SU-DHL-6 (cell line): ENCODE results near the gene RAP1GAP2.
"Not testable (repeated sequence)": the region's sequence is repeated elsewhere in the genome, so short reads cannot be mapped to it uniquely, and the experiment has no call there.

Source experiments
- H2AFZ ChIP-seq: fragments of 200-600 bp; sonication (generic); 2 replicates; pipeline ENCODE4 v1.6.1; 2014; ENCODE audit warnings: low read depth, mild to moderate bottlenecking, moderate library complexity, mixed read lengths, antibody characterized with exemption, low read length; ENCODE audit not compliant: severe bottlenecking
- H3F3A ChIP-seq: fragments of 200-600 bp; shearing (Covaris generic); 2 replicates; pipeline ENCODE4 v1.6.0; 2016; ENCODE audit warnings: antibody characterized with exemption, mild to moderate bottlenecking; ENCODE audit not compliant: insufficient read depth
- H3K27ac ChIP-seq: fragments of 200-600 bp; sonication (generic); 2 replicates; pipeline ENCODE4 v1.5.1; 2016; ENCODE audit warnings: low read depth, mild to moderate bottlenecking, low read length, moderate library complexity, mixed read lengths
- H3K27me3 ChIP-seq: fragments of 200-600 bp; sonication (generic), shearing (Covaris generic); 2 replicates; pipeline ENCODE4 v1.6.0; 2014; ENCODE audit warnings: mild to moderate bottlenecking, low read length
- H3K36me3 ChIP-seq: fragments of 200-600 bp; sonication (generic); 2 replicates; pipeline ENCODE4 v1.6.1; 2014; ENCODE audit warnings: mild to moderate bottlenecking, low read length, mixed read lengths
- H3K4me2 ChIP-seq: fragments of 300-600, 200-600 bp; shearing (Covaris generic), sonication (generic); 2 replicates; pipeline ENCODE4 v1.6.0; 2014; ENCODE audit warnings: low read length, low read depth, mild to moderate bottlenecking; ENCODE audit not compliant: poor library complexity, severe bottlenecking
- H3K4me3 ChIP-seq: fragments of 200-600 bp; sonication (generic); 2 replicates; pipeline ENCODE4 v1.5.1; 2014; ENCODE audit warnings: antibody characterized with exemption, low read length, mild to moderate bottlenecking, mixed read lengths; ENCODE audit not compliant: insufficient read depth, poor library complexity, severe bottlenecking
- H3K79me2 ChIP-seq: fragments of 200-600 bp; sonication (generic); 2 replicates; pipeline ENCODE4 v1.6.1; 2014; ENCODE audit warnings: mild to moderate bottlenecking, low read length, moderate library complexity; ENCODE audit not compliant: insufficient read depth
- H3K9ac ChIP-seq: fragments of 200-600 bp; sonication (generic); 2 replicates; pipeline ENCODE4 v1.7.0; 2014; ENCODE audit warnings: mild to moderate bottlenecking, low read length
- H3K9me2 ChIP-seq: fragments of 200-600 bp; sonication (generic); replicated peaks from 2 replicates; pipeline ENCODE4 v1.6.1; 2014; ENCODE audit warnings: low read length; ENCODE audit not compliant: insufficient read depth
- H3K9me3 ChIP-seq: fragments of 200-600 bp; sonication (generic); 2 replicates; pipeline ENCODE4 v1.6.1; 2014; ENCODE audit warnings: low read length, mixed read lengths; ENCODE audit not compliant: insufficient read depth
- H4K20me1 ChIP-seq: fragments of 200-600 bp; sonication (generic); 2 replicates; pipeline ENCODE4 v1.6.1; 2014; ENCODE audit warnings: low read depth, mild to moderate bottlenecking, antibody characterized with exemption, low read length, moderate library complexity, mixed read lengths
- EZH2phosphoT487 ChIP-seq: fragments of 200-600 bp; sonication (generic), shearing (Covaris generic); conservative IDR thresholded peaks from 2 replicates; pipeline ENCODE4 v1.6.1; 2018; ENCODE audit warnings: mild to moderate bottlenecking, antibody characterized with exemption, low read length, moderate library complexity, mixed read lengths
- TF ChIP-seq, protein P1 (sequence below): fragments of 200-600 bp; sonication (generic); IDR thresholded peaks from one replicate; pipeline ENCODE4 v1.5.1; 2017; ENCODE audit warnings: antibody characterized with exemption, mild to moderate bottlenecking, low read length, moderate library complexity; ENCODE audit not compliant: insufficient read depth, poor library complexity, severe bottlenecking

The RAP1GAP2 gene

DNA sequence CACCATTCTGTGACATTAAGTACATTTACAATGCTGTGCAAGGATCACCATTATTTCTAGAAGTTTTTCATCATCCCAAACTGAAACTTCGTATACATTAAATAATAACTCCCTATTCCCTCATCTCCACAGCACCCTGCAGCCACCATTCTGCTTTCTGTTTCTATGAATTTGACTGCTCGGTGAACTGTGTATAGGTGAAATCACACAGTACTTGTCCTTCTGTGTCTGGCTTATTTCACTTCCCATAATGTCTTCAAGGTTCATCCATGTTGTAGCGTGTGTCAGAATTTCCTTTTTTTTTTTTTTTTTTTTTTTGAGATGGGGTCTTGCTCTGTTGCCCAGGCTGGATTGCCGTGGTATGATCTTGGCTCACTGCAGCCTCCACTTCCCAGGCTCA lies 20.4 kb downstream of the RAP1GAP2 start:
- TF ChIP-seq EZH2phosphoT487 = no peak
- TF ChIP-seq, protein P1, sequence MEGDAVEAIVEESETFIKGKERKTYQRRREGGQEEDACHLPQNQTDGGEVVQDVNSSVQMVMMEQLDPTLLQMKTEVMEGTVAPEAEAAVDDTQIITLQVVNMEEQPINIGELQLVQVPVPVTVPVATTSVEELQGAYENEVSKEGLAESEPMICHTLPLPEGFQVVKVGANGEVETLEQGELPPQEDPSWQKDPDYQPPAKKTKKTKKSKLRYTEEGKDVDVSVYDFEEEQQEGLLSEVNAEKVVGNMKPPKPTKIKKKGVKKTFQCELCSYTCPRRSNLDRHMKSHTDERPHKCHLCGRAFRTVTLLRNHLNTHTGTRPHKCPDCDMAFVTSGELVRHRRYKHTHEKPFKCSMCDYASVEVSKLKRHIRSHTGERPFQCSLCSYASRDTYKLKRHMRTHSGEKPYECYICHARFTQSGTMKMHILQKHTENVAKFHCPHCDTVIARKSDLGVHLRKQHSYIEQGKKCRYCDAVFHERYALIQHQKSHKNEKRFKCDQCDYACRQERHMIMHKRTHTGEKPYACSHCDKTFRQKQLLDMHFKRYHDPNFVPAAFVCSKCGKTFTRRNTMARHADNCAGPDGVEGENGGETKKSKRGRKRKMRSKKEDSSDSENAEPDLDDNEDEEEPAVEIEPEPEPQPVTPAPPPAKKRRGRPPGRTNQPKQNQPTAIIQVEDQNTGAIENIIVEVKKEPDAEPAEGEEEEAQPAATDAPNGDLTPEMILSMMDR = no peak
- H3K27me3 ChIP-seq = no peaks in the 10 kb centered on the region
- H3F3A ChIP-seq = no peaks in the 10 kb centered on the region
- no peaks in the 10 kb centered on the region for H3K36me3 ChIP-seq
- no peaks in the 10 kb centered on the region for H3K9me2 ChIP-seq
- H3K9ac ChIP-seq = no peak overlapping the region
- H3K9me3 ChIP-seq = no peaks in the 10 kb centered on the region
- no peak overlapping the region for H2AFZ ChIP-seq
- H3K4me2 ChIP-seq = no peak overlapping the region
- H3K79me2 ChIP-seq = no peaks in the 10 kb centered on the region
- no peak overlapping the region for H3K27ac ChIP-seq
- no peaks in the 10 kb centered on the region for H4K20me1 ChIP-seq
- H3K4me3 ChIP-seq = no peak overlapping the region

DNA sequence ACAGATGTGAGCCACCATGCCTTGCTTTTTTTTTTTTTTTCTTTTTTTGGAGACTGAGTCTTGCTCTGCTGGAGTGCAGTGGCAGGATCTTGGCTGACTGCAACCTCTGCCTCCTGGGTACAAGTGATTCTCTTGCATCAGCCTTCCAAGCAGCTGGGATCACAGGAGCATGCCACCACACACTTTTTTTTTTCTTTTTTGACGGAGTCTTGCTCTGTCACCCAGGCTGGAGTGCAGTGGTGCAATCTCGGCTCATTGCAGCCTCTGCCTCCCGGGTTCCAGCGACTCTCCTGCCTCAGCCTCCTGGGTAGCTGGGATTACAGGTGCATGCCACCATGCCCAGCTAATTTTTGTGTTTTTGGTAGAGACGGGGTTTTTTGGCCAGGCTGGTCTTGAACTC lies 23.1 kb downstream of the RAP1GAP2 start:
- not testable (repeated sequence) for H3K4me3 ChIP-seq, H3F3A ChIP-seq, H3K36me3 ChIP-seq, H3K9ac ChIP-seq, H3K4me2 ChIP-seq, H2AFZ ChIP-seq, H3K9me3 ChIP-seq, H3K79me2 ChIP-seq, H4K20me1 ChIP-seq, H3K27me3 ChIP-seq, H3K9me2 ChIP-seq, H3K27ac ChIP-seq

DNA sequence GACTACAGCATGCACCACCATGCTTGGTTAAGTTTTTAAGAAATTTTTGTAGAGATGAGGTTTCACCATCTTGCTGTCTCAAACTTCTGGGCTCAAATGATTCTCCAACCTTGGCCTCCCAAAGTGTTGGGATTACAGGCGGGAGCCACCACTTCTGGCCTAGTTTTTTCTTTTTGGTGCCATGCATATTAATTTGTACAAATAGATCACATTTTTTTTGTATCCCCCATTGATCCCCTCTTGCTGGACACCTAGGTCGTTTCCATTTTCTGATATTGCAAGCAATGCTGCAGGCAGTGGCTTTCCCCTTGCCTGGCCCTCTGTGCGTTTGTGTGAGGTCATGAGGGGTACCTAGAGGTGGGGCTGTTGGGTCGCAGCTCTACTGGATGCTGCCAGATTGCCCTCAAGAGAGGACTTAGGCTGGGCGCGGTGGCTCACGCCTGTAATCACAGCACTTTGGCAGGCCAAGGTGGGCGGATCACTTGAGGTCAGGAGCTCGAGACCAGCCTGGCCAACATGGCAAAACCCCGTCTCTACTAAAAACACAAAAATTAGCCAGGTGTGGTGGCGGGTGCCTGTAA lies 23.8 kb downstream of the RAP1GAP2 start:
- no peak overlapping the region for H3K4me3 ChIP-seq
- H3K9me2 ChIP-seq = no peaks in the 10 kb centered on the region
- no peak overlapping the region for H3K9ac ChIP-seq
- no peak overlapping the region for H3K27ac ChIP-seq
- no peaks in the 10 kb centered on the region for H3F3A ChIP-seq
- no peaks in the 10 kb centered on the region for H3K27me3 ChIP-seq
- no peaks in the 10 kb centered on the region for H3K79me2 ChIP-seq
- no peaks in the 10 kb centered on the region for H3K36me3 ChIP-seq
- no peak overlapping the region for H2AFZ ChIP-seq
- no peak for TF ChIP-seq EZH2phosphoT487
- TF ChIP-seq, protein P1 = no peak
- no peaks in the 10 kb centered on the region for H3K9me3 ChIP-seq
- H4K20me1 ChIP-seq = no peaks in the 10 kb centered on the region
- no peak overlapping the region for H3K4me2 ChIP-seq

DNA sequence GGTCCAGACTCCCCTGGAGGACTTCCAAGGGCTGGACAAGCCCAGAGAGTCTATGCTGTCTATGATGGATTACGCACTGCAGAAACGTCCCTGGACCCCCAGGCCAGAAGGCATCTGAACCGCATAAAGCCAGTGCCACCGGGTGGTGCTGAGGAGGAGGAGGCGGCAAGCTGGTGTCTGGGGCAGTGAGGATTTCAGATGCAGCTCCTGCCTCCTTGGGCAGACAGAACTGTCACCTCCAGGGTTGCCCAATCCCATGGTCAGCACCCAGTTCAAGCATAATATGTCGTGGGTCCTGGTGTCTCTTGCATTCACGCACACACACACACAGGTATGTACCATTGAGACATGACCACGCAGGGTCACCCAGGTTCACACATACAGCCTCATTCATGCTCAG lies 25.6 kb downstream of the RAP1GAP2 start:
- TF ChIP-seq, protein P1 = no peak
- no peak for TF ChIP-seq EZH2phosphoT487
- no peaks in the 10 kb centered on the region for H3K79me2 ChIP-seq
- no peaks in the 10 kb centered on the region for H3K9me3 ChIP-seq
- H2AFZ ChIP-seq = no peak overlapping the region
- no peaks in the 10 kb centered on the region for H3K9me2 ChIP-seq
- no peaks in the 10 kb centered on the region for H3K36me3 ChIP-seq
- H4K20me1 ChIP-seq = no peaks in the 10 kb centered on the region
- no peak overlapping the region for H3K4me3 ChIP-seq
- no peaks in the 10 kb centered on the region for H3F3A ChIP-seq
- no peaks in the 10 kb centered on the region for H3K27me3 ChIP-seq
- H3K4me2 ChIP-seq = no peak overlapping the region
- H3K9ac ChIP-seq = no peak overlapping the region
- no peak overlapping the region for H3K27ac ChIP-seq
